GM21528 (cell line): ENCODE data around the gene C2orf72.
"Not testable (repeated sequence)": the region's sequence is repeated elsewhere in the genome, so short reads cannot be mapped to it uniquely, and the experiment has no call there.

Source experiments
- ATAC-seq: cut with Tn5 transposase; IDR thresholded peaks from one replicate; pipeline ENCODE4 v1.9.1; 2021; ENCODE audit warnings: mild to moderate bottlenecking, moderate library complexity; ENCODE audit not compliant: unreplicated experiment, low FRiP score

C2orf72 gene

GRCh38 chr2:231012463-231012862 lies 24.9 kb upstream of the C2orf72 start:
- ATAC-seq: no peak

GRCh38 chr2:231013820-231014219 lies 23.5 kb upstream of the C2orf72 start:
- ATAC-seq: no peak

GRCh38 chr2:231015478-231015877 lies 21.8 kb upstream of the C2orf72 start:
- ATAC-seq: no peak

GRCh38 chr2:231015926-231016325 lies 21.4 kb upstream of the C2orf72 start:
- ATAC-seq: no peak

GRCh38 chr2:231016566-231017230 lies 20.6 kb upstream of the C2orf72 start:
- ATAC-seq: no peak

- no peak for ATAC-seq
Observed at GRCh38 chr2:231017231-231017598, 20.1 kb upstream of the C2orf72 start.

- no peak for ATAC-seq
Observed at GRCh38 chr2:231018184-231018583, 19.1 kb upstream of the C2orf72 start.

- ATAC-seq: not testable (repeated sequence)
Observed at GRCh38 chr2:231025059-231025458, 12.3 kb upstream of the C2orf72 start.

- ATAC-seq: no peak
Observed at GRCh38 chr2:231028889-231029288, 8.4 kb upstream of the C2orf72 start.

- ATAC-seq: no peak
Observed at GRCh38 chr2:231029563-231029962, 7.8 kb upstream of the C2orf72 start.

- no peak for ATAC-seq
Observed at GRCh38 chr2:231030725-231031124, 6.6 kb upstream of the C2orf72 start.

- no peak for ATAC-seq
Observed at GRCh38 chr2:231032575-231033140, 4.7 kb upstream of the C2orf72 start.

GRCh38 chr2:231033147-231034132 lies 3.9 kb upstream of the C2orf72 start:
- no peak for ATAC-seq

GRCh38 chr2:231034291-231034882 lies 2.9 kb upstream of the C2orf72 start:
- ATAC-seq: no peak

- ATAC-seq: no peak
Observed at GRCh38 chr2:231036131-231036530, 1.2 kb upstream of the C2orf72 start.

GRCh38 chr2:231036578-231037106 lies 681 bp upstream of the C2orf72 start:
- ATAC-seq: no peak

GRCh38 chr2:231037731-231038482 lies 584 bp downstream of the C2orf72 start:
- ATAC-seq: no peak

GRCh38 chr2:231038483-231039293 lies 1.4 kb downstream of the C2orf72 start:
- ATAC-seq: no peak

GRCh38 chr2:231039294-231039664 lies 2.0 kb downstream of the C2orf72 start:
- no peak for ATAC-seq
